DND-41 (cell line): ENCODE data around the gene NBAS.

Experiments
- ATAC-seq: fragments of 200-7000 bp; cut with Tn5 transposase; 3 replicates; pipeline ENCODE4 v1.9.1; 2021; ENCODE audit warnings: low read depth; ENCODE audit not compliant: insufficient read depth
- DNase-seq: peaks from one replicate; pipeline ENCODE4 v3.0.0-alpha.2; 2020
- H2AFZ ChIP-seq: 2 replicates; pipeline ENCODE4 v1.6.0; 2012; ENCODE audit warnings: low read depth, low read length
- H3K27ac ChIP-seq: 2 replicates; pipeline ENCODE4 v1.5.1; 2012; ENCODE audit warnings: low read length, inconsistent platforms
- H3K27me3 ChIP-seq: fragments of 200-600 bp; sonication (generic); 2 replicates; pipeline ENCODE4 v1.6.0; 2012; ENCODE audit warnings: low read length, mild to moderate bottlenecking, inconsistent platforms; ENCODE audit not compliant: insufficient read depth, poor library complexity
- H3K36me3 ChIP-seq: 2 replicates; pipeline ENCODE4 v1.5.1; 2012; ENCODE audit warnings: low read length, inconsistent platforms; ENCODE audit not compliant: insufficient read depth
- H3K4me1 ChIP-seq: 2 replicates; pipeline ENCODE4 v1.5.1; 2012; ENCODE audit warnings: mild to moderate bottlenecking, low read length; ENCODE audit not compliant: insufficient read depth
- H3K4me2 ChIP-seq: 2 replicates; pipeline ENCODE4 v1.6.0; 2012; ENCODE audit warnings: mild to moderate bottlenecking, moderate library complexity, low read length, inconsistent platforms; ENCODE audit not compliant: insufficient read depth
- H3K4me3 ChIP-seq, 2 experiments: fragments of 200-600 bp in 1 of 2; shearing (Covaris generic) in 1 of 2; 2 replicates each; pipeline ENCODE4 v1.5.1; 2012 to 2016; ENCODE audit warnings: inconsistent platforms in 2 of 2, low read length in 2 of 2, mild to moderate bottlenecking in 2 of 2, low read depth in 1 of 2, moderate library complexity in 1 of 2
- H3K79me2 ChIP-seq: 2 replicates; pipeline ENCODE4 v1.6.0; 2012; ENCODE audit warnings: low read length, inconsistent platforms; ENCODE audit not compliant: insufficient read depth
- H3K9ac ChIP-seq: 2 replicates; pipeline ENCODE4 v1.6.0; 2012; ENCODE audit warnings: low read depth, mild to moderate bottlenecking, inconsistent platforms, low read length, moderate library complexity
- H3K9me3 ChIP-seq: 2 replicates; pipeline ENCODE4 v1.5.1; 2012; ENCODE audit warnings: low read length, moderate library complexity, mild to moderate bottlenecking, inconsistent platforms; ENCODE audit not compliant: insufficient read depth, severe bottlenecking
- H4K20me1 ChIP-seq: 2 replicates; pipeline ENCODE4 v1.6.0; 2012; ENCODE audit warnings: low read length; ENCODE audit not compliant: insufficient read depth
- CTCF ChIP-seq: IDR thresholded peaks from 2 replicates; pipeline ENCODE4 v1.5.1; 2012; ENCODE audit warnings: borderline replicate concordance, low read length, moderate library complexity, mild to moderate bottlenecking; ENCODE audit not compliant: poor library complexity, severe bottlenecking; ENCODE audit errors: extremely low read depth
- EZH2 ChIP-seq: IDR thresholded peaks from 3 replicates; pipeline ENCODE4 v1.6.1; 2012; ENCODE audit warnings: borderline replicate concordance, low read depth, mild to moderate bottlenecking, moderate library complexity, low read length, inconsistent platforms; ENCODE audit not compliant: severe bottlenecking

The NBAS gene

GRCh38 chr2:15498554-15498953 is 62.6 kb downstream of the NBAS start:
- Histone ChIP-seq H4K20me1 (no peaks in the 10 kb centered on the region), H2AFZ (no peak overlapping the region), H3K9me3 (no peaks in the 10 kb centered on the region), H3K4me3 (no peak overlapping the region), H3K79me2 (no peaks in the 10 kb centered on the region), H3K9ac (no peak overlapping the region), H3K27ac (no peak overlapping the region), H3K36me3 (peaks cover 23% of the 10 kb centered on the region), H3K4me1 (no peaks in the 10 kb centered on the region), H3K4me2 (no peak overlapping the region), H3K27me3 (no peaks in the 10 kb centered on the region)
- DNase-seq: no peak
- ATAC-seq: no peak
- TF ChIP-seq CTCF: no peak
- no peak for TF ChIP-seq EZH2

GRCh38 chr2:15494877-15495276 is 66.3 kb downstream of the NBAS start:
- H3K27me3 ChIP-seq: no peaks in the 10 kb centered on the region
- H3K9ac ChIP-seq: no peak overlapping the region
- H3K27ac ChIP-seq: no peak overlapping the region
- no peak for DNase-seq
- H3K9me3 ChIP-seq: no peaks in the 10 kb centered on the region
- no peak overlapping the region for H3K4me3 ChIP-seq
- H4K20me1 ChIP-seq: no peaks in the 10 kb centered on the region
- no peaks in the 10 kb centered on the region for H3K79me2 ChIP-seq
- ATAC-seq: no peak
- H3K36me3 ChIP-seq: peaks cover 13% of the 10 kb centered on the region
- H2AFZ ChIP-seq: no peak overlapping the region
- TF ChIP-seq EZH2: no peak
- no peak overlapping the region for H3K4me2 ChIP-seq
- no peaks in the 10 kb centered on the region for H3K4me1 ChIP-seq

- Histone ChIP-seq H3K79me2 (no peaks in the 10 kb centered on the region), H3K4me2 (no peak overlapping the region), H2AFZ (no peak overlapping the region), H4K20me1 (no peaks in the 10 kb centered on the region), H3K27me3 (no peaks in the 10 kb centered on the region), H3K9me3 (no peaks in the 10 kb centered on the region), H3K4me1 (no peaks in the 10 kb centered on the region), H3K36me3 (0 out of 2 replicates have a peak, but pooled peaks cover 3% of the 10 kb centered on the region), H3K9ac (no peak overlapping the region), H3K4me3 (no peak overlapping the region), H3K27ac (no peak overlapping the region)
- DNase-seq (no peak), ATAC-seq (no peak)
- TF ChIP-seq EZH2 (no peak), CTCF (no peak)
Observed at GRCh38 chr2:15492773-15493325, 68.3 kb downstream of the NBAS start.

- TF ChIP-seq EZH2 (no peak), CTCF (no peak)
- Histone ChIP-seq H3K79me2 (no peaks in the 10 kb centered on the region), H3K4me1 (no peaks in the 10 kb centered on the region), H4K20me1 (no peaks in the 10 kb centered on the region), H3K36me3 (peaks cover 25% of the 10 kb centered on the region), H3K27ac (no peak overlapping the region), H3K9me3 (no peaks in the 10 kb centered on the region), H3K4me2 (no peak overlapping the region), H2AFZ (no peak overlapping the region), H3K27me3 (no peaks in the 10 kb centered on the region), H3K9ac (no peak overlapping the region), H3K4me3 (no peak overlapping the region)
- no peak for ATAC-seq
- no peak for DNase-seq
Observed at GRCh38 chr2:15486770-15487169, 74.4 kb downstream of the NBAS start.
